Measurements from ENCODE around the gene CNKSR2.

The CNKSR2 gene

GRCh38 chrX:21610168-21610567, 235.9 kb downstream of the CNKSR2 start:
- DNase-seq (ENCODE audit: low spot score), result no peak

- no peak for DNase-seq (ENCODE audit: low spot score)
These were observed 237.9 kb downstream of the CNKSR2 start for GRCh38 chrX:21612154-21612553.

GRCh38 chrX:21616386-21616785, 242.2 kb downstream of the CNKSR2 start:
- DNase-seq (ENCODE audit: low spot score), result no peak

GRCh38 chrX:21620234-21620633, 246.0 kb downstream of the CNKSR2 start:
- DNase-seq (ENCODE audit: low spot score), result no peak

GRCh38 chrX:21623778-21624501, 249.7 kb downstream of the CNKSR2 start:
- DNase-seq (ENCODE audit: low spot score), result no peak

- DNase-seq (ENCODE audit: low spot score), result peak; percentile 27
These were observed 257.8 kb downstream of the CNKSR2 start for GRCh38 chrX:21632027-21632426.

GRCh38 chrX:21638311-21638710, 264.1 kb downstream of the CNKSR2 start:
- no peak for DNase-seq (ENCODE audit: low spot score)

GRCh38 chrX:21639775-21640174, 265.6 kb downstream of the CNKSR2 start:
- no peak for DNase-seq (ENCODE audit: low spot score)

GRCh38 chrX:21645431-21645830, 271.2 kb downstream of the CNKSR2 start:
- no peak for DNase-seq (ENCODE audit: low spot score)

- DNase-seq (ENCODE audit: low spot score), result no peak
These were observed 271.7 kb downstream of the CNKSR2 start for GRCh38 chrX:21645886-21646285.

GRCh38 chrX:21655901-21656586, 281.8 kb downstream of the CNKSR2 start:
- no peak for DNase-seq (ENCODE audit: low spot score)

GRCh38 chrX:21656587-21657317, 282.5 kb downstream of the CNKSR2 start:
- DNase-seq (ENCODE audit: low spot score), result no peak

GRCh38 chrX:21657318-21658151, 283.3 kb downstream of the CNKSR2 start:
- DNase-seq (ENCODE audit: low spot score), result no peak

GRCh38 chrX:21658152-21658737, 284.0 kb downstream of the CNKSR2 start, which contains the start of gene KLHL34:
Gene KLHL34 (minus strand): TSS chrX:21658330. CDS start chrX:21657788, 542 bp downstream.
- DNase-seq (ENCODE audit: low spot score), result no peak

- DNase-seq (ENCODE audit: low spot score), result no peak
These were observed 284.5 kb downstream of the CNKSR2 start for GRCh38 chrX:21658746-21659145.

- DNase-seq (ENCODE audit: low spot score), result no peak
These were observed 285.1 kb downstream of the CNKSR2 start for GRCh38 chrX:21659320-21659719.

GRCh38 chrX:21660156-21660555, 285.9 kb downstream of the CNKSR2 start:
- DNase-seq (ENCODE audit: low spot score), result no peak

- DNase-seq (ENCODE audit: low spot score), result no peak
These were observed 287.1 kb downstream of the CNKSR2 start for GRCh38 chrX:21661316-21661715.

- no peak for DNase-seq (ENCODE audit: low spot score)
These were observed 288.5 kb downstream of the CNKSR2 start for GRCh38 chrX:21662761-21663160.

- DNase-seq (ENCODE audit: low spot score), result no peak
These were observed 292.0 kb downstream of the CNKSR2 start for GRCh38 chrX:21666252-21666651.

- no peak for DNase-seq (ENCODE audit: low spot score)
These were observed 292.5 kb downstream of the CNKSR2 start for GRCh38 chrX:21666679-21667078.
